Endodermal cell (in vitro differentiated cells): ENCODE data around the gene DNAJB14. TPM values are rescaled to one million over a fixed set of nuclear protein-coding genes. Genes with fewer than 3 reads are reported as not detected.

Experiments
- DNase-seq: peaks from one replicate; pipeline ENCODE4 v3.0.0-alpha.2; 2017
- H3K27ac ChIP-seq: 2 replicates; pipeline ENCODE4 v1.5.1; 2013; ENCODE audit warnings: mild to moderate bottlenecking, low read depth, low read length, moderate library complexity
- H3K27me3 ChIP-seq: 2 replicates; pipeline ENCODE4 v1.6.1; 2013; ENCODE audit warnings: mild to moderate bottlenecking, low read length, moderate library complexity; ENCODE audit not compliant: insufficient read depth, control insufficient read depth, poor library complexity, severe bottlenecking
- H3K36me3 ChIP-seq: 2 replicates; pipeline ENCODE4 v1.7.0; 2013; ENCODE audit warnings: mild to moderate bottlenecking, low read length, moderate library complexity; ENCODE audit not compliant: control insufficient read depth, insufficient read depth
- H3K4me1 ChIP-seq: one replicate; pipeline ENCODE4 v1.7.0; 2013; ENCODE audit warnings: low read length; ENCODE audit not compliant: control insufficient read depth, insufficient read depth
- H3K4me3 ChIP-seq: 2 replicates; pipeline ENCODE4 v1.5.1; 2013; ENCODE audit warnings: mild to moderate bottlenecking, low read length, moderate library complexity
- H3K9ac ChIP-seq: 2 replicates; pipeline ENCODE4 v1.6.1; 2013; ENCODE audit warnings: mild to moderate bottlenecking, low read length, moderate library complexity; ENCODE audit not compliant: poor library complexity, severe bottlenecking; ENCODE audit errors: extremely low read depth
- H3K9me3 ChIP-seq: 2 replicates; pipeline ENCODE4 v1.6.1; 2013; ENCODE audit warnings: mild to moderate bottlenecking, low read length, moderate library complexity; ENCODE audit not compliant: control insufficient read depth
- H3K27ac Mint-ChIP-seq: 2 replicates; pipeline ENCODE4 v1.8.0; 2020; ENCODE audit warnings: mixed read lengths
- H3K27me3 Mint-ChIP-seq: 2 replicates; pipeline ENCODE4 v1.8.0; 2021; ENCODE audit warnings: mild to moderate bottlenecking, mixed read lengths; ENCODE audit not compliant: insufficient read depth
- H3K36me3 Mint-ChIP-seq: 2 replicates; pipeline ENCODE4 v1.8.0; 2020; ENCODE audit warnings: low read depth, mixed read lengths
- H3K4me1 Mint-ChIP-seq: 2 replicates; pipeline ENCODE4 v1.8.0; 2020; ENCODE audit warnings: mixed read lengths
- H3K4me3 Mint-ChIP-seq: 2 replicates; pipeline ENCODE4 v1.8.0; 2020; ENCODE audit warnings: mild to moderate bottlenecking, moderate library complexity, mixed read lengths
- H3K9me3 Mint-ChIP-seq: 2 replicates; pipeline ENCODE4 v1.8.0; 2020; ENCODE audit warnings: mild to moderate bottlenecking, mixed read lengths
- WGBS, 2 experiments: methylation state at CpG; one replicate each; pipeline versions ENCODE4 v1.1.5 to v1.1.7; 2013; ENCODE audit warnings: missing lambda C conversion rate in 2 of 2, mixed read lengths in 1 of 2; ENCODE audit not compliant: insufficient coverage in 1 of 2, insufficient read length in 1 of 2; 5-methylcytosine and 5-hydroxymethylcytosine counted together
- total RNA-seq, 2 donors: library from RNA; stranded (reverse); fragmentation: NEBNext Ultra II Directional in 1 of 2; extraction: Animal tissue kit (Norgen Biotek cat#: 25700) in 1 of 2; gene quantifications; 2 replicates in 1 of 2; 3 replicates in 1 of 2; pipeline ENCODE4 v1.2.1, GENCODE V29; 2021
- TF ChIP-seq, protein P1 (sequence below): fragments of 200-600 bp; sonication (generic); conservative IDR thresholded peaks from 2 replicates; pipeline ENCODE4 v1.5.0; 2021; ENCODE audit warnings: antibody characterized with exemption, mild to moderate bottlenecking

The DNAJB14 gene
- total RNA-seq, 2 donors from 2014 or later: 50.3 to 62.5 TPM

DNA sequence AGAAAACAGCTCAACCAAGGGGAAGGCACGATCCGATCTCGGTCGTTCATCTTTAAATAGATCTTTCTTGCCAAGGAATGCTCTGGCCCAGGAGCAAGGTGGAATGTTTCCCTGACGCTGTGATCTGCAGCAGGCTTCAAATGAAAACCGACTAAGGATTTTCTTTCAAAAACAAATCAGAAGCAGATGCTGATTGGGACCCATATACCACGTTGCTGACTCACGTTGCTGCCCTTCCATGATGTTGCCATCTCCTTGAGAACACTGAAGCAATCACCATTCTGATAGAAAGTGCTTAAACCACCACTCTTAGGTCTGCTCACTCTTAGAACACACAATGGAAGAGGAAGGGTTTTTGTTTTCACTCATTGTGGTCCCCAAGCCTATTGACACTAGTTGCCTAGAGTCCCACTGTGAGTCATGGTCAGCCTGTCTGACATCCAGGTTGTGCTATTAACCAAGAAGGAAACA is 78.3 kb downstream of the DNAJB14 start:
- H3K27me3 ChIP-seq: no peaks in the 10 kb centered on the region
- Mint-ChIP-seq H3K27ac (peak overlapping the region; percentile 10), H3K4me1 (peaks cover 10% of the 10 kb centered on the region), H3K27me3 (no peaks in the 10 kb centered on the region), H3K4me3 (no peak overlapping the region), H3K9me3 (no peaks in the 10 kb centered on the region), H3K36me3 (no peaks in the 10 kb centered on the region)
- no peak overlapping the region for H3K27ac ChIP-seq
- H3K9me3 ChIP-seq: no peaks in the 10 kb centered on the region
- H3K36me3 ChIP-seq: no peaks in the 10 kb centered on the region
- TF ChIP-seq, protein P1, sequence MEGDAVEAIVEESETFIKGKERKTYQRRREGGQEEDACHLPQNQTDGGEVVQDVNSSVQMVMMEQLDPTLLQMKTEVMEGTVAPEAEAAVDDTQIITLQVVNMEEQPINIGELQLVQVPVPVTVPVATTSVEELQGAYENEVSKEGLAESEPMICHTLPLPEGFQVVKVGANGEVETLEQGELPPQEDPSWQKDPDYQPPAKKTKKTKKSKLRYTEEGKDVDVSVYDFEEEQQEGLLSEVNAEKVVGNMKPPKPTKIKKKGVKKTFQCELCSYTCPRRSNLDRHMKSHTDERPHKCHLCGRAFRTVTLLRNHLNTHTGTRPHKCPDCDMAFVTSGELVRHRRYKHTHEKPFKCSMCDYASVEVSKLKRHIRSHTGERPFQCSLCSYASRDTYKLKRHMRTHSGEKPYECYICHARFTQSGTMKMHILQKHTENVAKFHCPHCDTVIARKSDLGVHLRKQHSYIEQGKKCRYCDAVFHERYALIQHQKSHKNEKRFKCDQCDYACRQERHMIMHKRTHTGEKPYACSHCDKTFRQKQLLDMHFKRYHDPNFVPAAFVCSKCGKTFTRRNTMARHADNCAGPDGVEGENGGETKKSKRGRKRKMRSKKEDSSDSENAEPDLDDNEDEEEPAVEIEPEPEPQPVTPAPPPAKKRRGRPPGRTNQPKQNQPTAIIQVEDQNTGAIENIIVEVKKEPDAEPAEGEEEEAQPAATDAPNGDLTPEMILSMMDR: no peak
- H3K4me3 ChIP-seq: no peak overlapping the region
- 51 to 59% methylated on average over 8 of the region's 8 CpGs for WGBS, 2 experiments
- H3K9ac ChIP-seq: no peak overlapping the region
- no peaks in the 10 kb centered on the region for H3K4me1 ChIP-seq
- peak; percentile 51 for DNase-seq

GRCh38 chr4:99863804-99864203 is 82.6 kb downstream of the DNAJB14 start:
- DNase-seq: no peak
- WGBS, 2 experiments: 0 to 37% methylated on average over 1 to 3 of the region's 3 CpGs
- Histone ChIP-seq H3K27me3 (no peaks in the 10 kb centered on the region), H3K9ac (no peak overlapping the region), H3K9me3 (no peaks in the 10 kb centered on the region), H3K27ac (no peak overlapping the region), H3K36me3 (no peaks in the 10 kb centered on the region), H3K4me3 (no peak overlapping the region), H3K4me1 (no peaks in the 10 kb centered on the region)
- peaks cover 3% of the 10 kb centered on the region for H3K27me3 Mint-ChIP-seq
- H3K36me3 Mint-ChIP-seq: no peaks in the 10 kb centered on the region
- TF ChIP-seq, protein P1: no peak
- H3K27ac Mint-ChIP-seq: no peak overlapping the region
- no peaks in the 10 kb centered on the region for H3K9me3 Mint-ChIP-seq
- H3K4me1 Mint-ChIP-seq: peaks cover 10% of the 10 kb centered on the region
- H3K4me3 Mint-ChIP-seq: no peak overlapping the region

GRCh38 chr4:99861120-99861905 is 85.1 kb downstream of the DNAJB14 start:
- WGBS, 2 experiments: 86 to 88% methylated on average over 2 to 5 of the region's 5 CpGs
- Histone ChIP-seq H3K4me1 (no peaks in the 10 kb centered on the region), H3K36me3 (no peaks in the 10 kb centered on the region), H3K9me3 (no peaks in the 10 kb centered on the region), H3K4me3 (no peak overlapping the region), H3K9ac (no peak overlapping the region), H3K27me3 (no peaks in the 10 kb centered on the region), H3K27ac (no peak overlapping the region)
- Mint-ChIP-seq H3K36me3 (no peaks in the 10 kb centered on the region), H3K27me3 (peaks cover 3% of the 10 kb centered on the region), H3K27ac (no peak overlapping the region), H3K9me3 (no peaks in the 10 kb centered on the region), H3K4me1 (peaks cover 2% of the 10 kb centered on the region), H3K4me3 (no peak overlapping the region)
- TF ChIP-seq, protein P1: no peak
- no peak for DNase-seq
